Measurements from ENCODE around the gene TSKU.

- TF ChIP-seq NFE2 (IDR thresholded peaks at IDR 0.05; ENCODE audit: low read depth) (no peak), CTCF (IDR thresholded peaks at IDR 0.05 in 2 of 3, conservative IDR thresholded peaks at IDR 0.05 in 1 of 3; ENCODE audit: insufficient read depth in 2 of 3, low read depth in 1 of 3, low read length in 3 of 3) (no peak)
These were observed 40.4 kb downstream of the TSKU start for GRCh38 chr11:76823481-76824028.

Measured in K562 (cell line).